HEK293 (cell line): ENCODE data around the gene CTDSP1.

Experiments used
- CTCF ChIA-PET: fragments of 350-600 bp; formaldehyde crosslinking; extraction: SDS; loops from one replicate; lab custom pipeline; 2021; ENCODE audit warnings: antibody characterized with exemption; lab: Yijun Ruan, JAX
- POLR2A ChIA-PET: fragments of 300-600 bp; formaldehyde crosslinking; extraction: SDS; loops from one replicate; lab custom pipeline; 2020; ENCODE audit warnings: antibody characterized with exemption, inconsistent platforms; lab: Yijun Ruan, JAX
- H3K27ac ChIP-seq: fragments of 200-500 bp; sonication (Bioruptor generic); 2 replicates; pipeline ENCODE4 v1.5.1; 2014; ENCODE audit warnings: low read depth, low read length, control low read depth, inconsistent platforms; ENCODE audit errors: extremely low read depth
- H3K36me3 ChIP-seq, 2 experiments: fragments of 200-500 bp in 1 of 2; sonication (Bioruptor generic) in 1 of 2; 1 replicate in 1 of 2; 2 replicates in 1 of 2; pipeline ENCODE4 v1.5.1; 2014 to 2017; ENCODE audit warnings: inconsistent platforms in 2 of 2, low read length in 2 of 2; ENCODE audit not compliant: control insufficient read depth in 2 of 2, insufficient read depth in 1 of 2
- H3K4me1 ChIP-seq: fragments of 200-500 bp; sonication (Bioruptor generic); 2 replicates; pipeline ENCODE4 v1.5.1; 2014; ENCODE audit warnings: mild to moderate bottlenecking, low read length, inconsistent platforms; ENCODE audit not compliant: control insufficient read depth, insufficient read depth
- H3K4me3 ChIP-seq: 2 replicates; pipeline ENCODE4 v1.5.1; 2011; ENCODE audit warnings: low read depth, mild to moderate bottlenecking, control low read depth, low read length, moderate library complexity
- H3K9me3 ChIP-seq: fragments of 200-500 bp; sonication (Bioruptor generic); 2 replicates; pipeline ENCODE4 v1.5.1; 2014; ENCODE audit warnings: low read depth, low read length, inconsistent platforms; ENCODE audit not compliant: control insufficient read depth, insufficient read depth
- KLF7 ChIP-seq: fragments of 450-650 bp; formaldehyde crosslinking; IDR thresholded peaks from 2 replicates; pipeline ENCODE4 v1.5.1; 2016; ENCODE audit warnings: missing biosample characterization, missing genetic modification characterization, borderline replicate concordance
- KLF8 ChIP-seq: fragments of 450-650 bp; formaldehyde crosslinking; IDR thresholded peaks from 2 replicates; pipeline ENCODE4 v1.5.1; 2016; ENCODE audit warnings: missing biosample characterization, missing genetic modification characterization
- SCRT2 ChIP-seq: fragments of 450-650 bp; formaldehyde crosslinking; IDR thresholded peaks from 2 replicates; pipeline ENCODE4 v1.5.1; 2016; ENCODE audit warnings: missing biosample characterization, missing genetic modification characterization
- TSHZ1 ChIP-seq: fragments of 450-650 bp; formaldehyde crosslinking; IDR thresholded peaks from 2 replicates; pipeline ENCODE4 v1.5.1; 2016; ENCODE audit warnings: missing biosample characterization, missing genetic modification characterization, borderline replicate concordance
- ZFP69B ChIP-seq: fragments of 450-650 bp; formaldehyde crosslinking; IDR thresholded peaks from 2 replicates; pipeline ENCODE4 v1.5.1; 2016; ENCODE audit warnings: missing biosample characterization, missing genetic modification characterization
- ZNF214 ChIP-seq: fragments of 450-650 bp; formaldehyde crosslinking; IDR thresholded peaks from 2 replicates; pipeline ENCODE4 v1.5.1; 2017; ENCODE audit warnings: missing biosample characterization, mild to moderate bottlenecking, missing genetic modification characterization, borderline replicate concordance
- ZNF24 ChIP-seq: fragments of 450-650 bp; formaldehyde crosslinking; IDR thresholded peaks from 2 replicates; pipeline ENCODE4 v1.5.1; 2016; ENCODE audit warnings: missing biosample characterization, missing genetic modification characterization
- ZNF488 ChIP-seq: fragments of 450-650 bp; formaldehyde crosslinking; IDR thresholded peaks from 2 replicates; pipeline ENCODE4 v1.5.1; 2016; ENCODE audit warnings: missing biosample characterization, missing genetic modification characterization
- ZNF501 ChIP-seq: fragments of 450-650 bp; formaldehyde crosslinking; IDR thresholded peaks from 2 replicates; pipeline ENCODE4 v1.5.1; 2016; ENCODE audit warnings: missing biosample characterization, missing genetic modification characterization
- ZNF529 ChIP-seq: fragments of 450-650 bp; formaldehyde crosslinking; IDR thresholded peaks from 2 replicates; pipeline ENCODE4 v1.5.1; 2017; ENCODE audit warnings: missing genetic modification characterization, missing biosample characterization; ENCODE audit not compliant: insufficient replicate concordance
- ZNF549 ChIP-seq: fragments of 450-650 bp; IDR thresholded peaks from 2 replicates; pipeline ENCODE4 v1.5.1; 2018; ENCODE audit warnings: missing biosample characterization, missing genetic modification characterization, mild to moderate bottlenecking, inconsistent platforms, moderate library complexity
- ZNF692 ChIP-seq: fragments of 450-650 bp; formaldehyde crosslinking; IDR thresholded peaks from 2 replicates; pipeline ENCODE4 v1.5.1; 2016; ENCODE audit warnings: missing biosample characterization, missing genetic modification characterization
- ZSCAN30 ChIP-seq: fragments of 450-650 bp; IDR thresholded peaks from 2 replicates; pipeline ENCODE4 v1.5.1; 2018; ENCODE audit warnings: missing biosample characterization, mild to moderate bottlenecking, missing genetic modification characterization, moderate library complexity
- TF ChIP-seq, protein P1 (sequence below): fragments of 450-650 bp; formaldehyde crosslinking; IDR thresholded peaks from 2 replicates; pipeline ENCODE4 v1.5.1; 2017; ENCODE audit warnings: missing biosample characterization, missing genetic modification characterization
- TF ChIP-seq, protein P2 (sequence below): fragments of 450-650 bp; IDR thresholded peaks from 2 replicates; pipeline ENCODE4 v1.5.1; 2018; ENCODE audit warnings: missing biosample characterization, missing genetic modification characterization
- TF ChIP-seq, protein P3 (sequence below): fragments of 450-650 bp; formaldehyde crosslinking; optimal IDR thresholded peaks from 2 replicates; pipeline ENCODE3; 2016; ENCODE audit warnings: missing biosample characterization, mild to moderate bottlenecking, missing genetic modification characterization
- TF ChIP-seq, protein P4 (sequence below): fragments of 450-650 bp; formaldehyde crosslinking; IDR thresholded peaks from 2 replicates; pipeline ENCODE4 v1.5.1; 2016; ENCODE audit warnings: missing biosample characterization, missing genetic modification characterization
- TF ChIP-seq, protein P5 (sequence below): fragments of 450-650 bp; formaldehyde crosslinking; IDR thresholded peaks from 2 replicates; pipeline ENCODE4 v1.5.1; 2016; ENCODE audit warnings: missing biosample characterization, missing genetic modification characterization, borderline replicate concordance

Gene CTDSP1

DNA sequence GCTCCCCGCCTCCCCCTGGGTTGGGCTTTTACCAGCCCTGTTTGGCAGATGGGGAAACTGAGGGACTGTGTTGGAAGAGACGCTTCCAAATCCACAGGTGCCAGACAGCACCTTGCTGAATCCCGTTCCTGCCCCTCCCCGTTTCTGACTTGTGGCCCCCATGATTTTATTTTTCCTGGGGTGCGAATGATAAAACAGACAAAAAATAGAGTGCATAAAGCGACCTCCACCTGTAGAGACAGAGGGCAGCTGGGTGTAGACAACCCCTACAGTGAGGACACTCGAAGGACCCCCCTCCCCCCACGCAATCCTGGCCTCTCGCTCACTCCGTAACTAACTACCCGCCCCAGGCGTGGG lies 2.2 kb upstream of the CTDSP1 start (continued):
- TF ChIP-seq TSHZ1 (tag by site-specific recombination) = no peak
- no peak for TF ChIP-seq ZNF488 (tag by site-specific recombination)
- TF ChIP-seq KLF7 = 0 out of 2 replicates have a peak, but pooled peaks have one; percentile 15
- TF ChIP-seq ZNF529 = no peak
- TF ChIP-seq, protein P1, sequence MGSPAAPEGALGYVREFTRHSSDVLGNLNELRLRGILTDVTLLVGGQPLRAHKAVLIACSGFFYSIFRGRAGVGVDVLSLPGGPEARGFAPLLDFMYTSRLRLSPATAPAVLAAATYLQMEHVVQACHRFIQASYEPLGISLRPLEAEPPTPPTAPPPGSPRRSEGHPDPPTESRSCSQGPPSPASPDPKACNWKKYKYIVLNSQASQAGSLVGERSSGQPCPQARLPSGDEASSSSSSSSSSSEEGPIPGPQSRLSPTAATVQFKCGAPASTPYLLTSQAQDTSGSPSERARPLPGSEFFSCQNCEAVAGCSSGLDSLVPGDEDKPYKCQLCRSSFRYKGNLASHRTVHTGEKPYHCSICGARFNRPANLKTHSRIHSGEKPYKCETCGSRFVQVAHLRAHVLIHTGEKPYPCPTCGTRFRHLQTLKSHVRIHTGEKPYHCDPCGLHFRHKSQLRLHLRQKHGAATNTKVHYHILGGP = no peak
- TF ChIP-seq SCRT2 (tag by site-specific recombination) = peak; percentile 79
- TF ChIP-seq ZFP69B (tag by site-specific recombination) = no peak
- no peak for TF ChIP-seq ZSCAN30 (tag by site-specific recombination)
- no peak for TF ChIP-seq ZNF501 (tag by site-specific recombination)
- TF ChIP-seq, protein P2, sequence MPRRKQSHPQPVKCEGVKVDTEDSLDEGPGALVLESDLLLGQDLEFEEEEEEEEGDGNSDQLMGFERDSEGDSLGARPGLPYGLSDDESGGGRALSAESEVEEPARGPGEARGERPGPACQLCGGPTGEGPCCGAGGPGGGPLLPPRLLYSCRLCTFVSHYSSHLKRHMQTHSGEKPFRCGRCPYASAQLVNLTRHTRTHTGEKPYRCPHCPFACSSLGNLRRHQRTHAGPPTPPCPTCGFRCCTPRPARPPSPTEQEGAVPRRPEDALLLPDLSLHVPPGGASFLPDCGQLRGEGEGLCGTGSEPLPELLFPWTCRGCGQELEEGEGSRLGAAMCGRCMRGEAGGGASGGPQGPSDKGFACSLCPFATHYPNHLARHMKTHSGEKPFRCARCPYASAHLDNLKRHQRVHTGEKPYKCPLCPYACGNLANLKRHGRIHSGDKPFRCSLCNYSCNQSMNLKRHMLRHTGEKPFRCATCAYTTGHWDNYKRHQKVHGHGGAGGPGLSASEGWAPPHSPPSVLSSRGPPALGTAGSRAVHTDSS (tag by site-specific recombination) = no peak
- no peak for TF ChIP-seq ZNF549 (tag by site-specific recombination)

- Histone ChIP-seq H3K4me3 (peak overlapping the region; percentile 12), H3K27ac (peak overlapping the region; percentile 18; the same call in 1 of the 2 replicates), H3K36me3 (peaks cover 0 to 16% of the 10 kb centered on the region in 2 experiments; a peak in 1 of 3 replicates), H3K9me3 (no peaks in the 10 kb centered on the region), H3K4me1 (peaks cover 15% of the 10 kb centered on the region)
- ChIA-PET POLR2A (interaction anchor here (1.0 to 1.6 kb wide), 3 partner anchors 10 to 106 kb away, joined by 3 to 8 read pairs (median 4); partner anchors contain the start of gene TMBIM1), CTCF (interaction anchor here (1.4 to 1.6 kb wide), 2 partner anchors 8 to 96 kb away, joined by 4 to 5 read pairs; no protein-coding TSS in a partner anchor)
- TF ChIP-seq, protein P3, sequence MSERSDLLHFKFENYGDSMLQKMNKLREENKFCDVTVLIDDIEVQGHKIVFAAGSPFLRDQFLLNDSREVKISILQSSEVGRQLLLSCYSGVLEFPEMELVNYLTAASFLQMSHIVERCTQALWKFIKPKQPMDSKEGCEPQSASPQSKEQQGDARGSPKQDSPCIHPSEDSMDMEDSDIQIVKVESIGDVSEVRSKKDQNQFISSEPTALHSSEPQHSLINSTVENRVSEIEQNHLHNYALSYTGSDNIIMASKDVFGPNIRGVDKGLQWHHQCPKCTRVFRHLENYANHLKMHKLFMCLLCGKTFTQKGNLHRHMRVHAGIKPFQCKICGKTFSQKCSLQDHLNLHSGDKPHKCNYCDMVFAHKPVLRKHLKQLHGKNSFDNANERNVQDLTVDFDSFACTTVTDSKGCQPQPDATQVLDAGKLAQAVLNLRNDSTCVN = peak; percentile 45
- TF ChIP-seq ZNF24 (peak; percentile 58; the same call in 1 of the 2 replicates), KLF7 (0 out of 2 replicates have a peak, but pooled peaks have one; percentile 27), ZNF214 (tag by site-specific recombination) (no peak), KLF8 (tag by site-specific recombination) (peak; percentile 40; the same call in 1 of the 2 replicates), ZNF692 (tag by site-specific recombination) (peak; percentile 76)
- TF ChIP-seq, protein P4, sequence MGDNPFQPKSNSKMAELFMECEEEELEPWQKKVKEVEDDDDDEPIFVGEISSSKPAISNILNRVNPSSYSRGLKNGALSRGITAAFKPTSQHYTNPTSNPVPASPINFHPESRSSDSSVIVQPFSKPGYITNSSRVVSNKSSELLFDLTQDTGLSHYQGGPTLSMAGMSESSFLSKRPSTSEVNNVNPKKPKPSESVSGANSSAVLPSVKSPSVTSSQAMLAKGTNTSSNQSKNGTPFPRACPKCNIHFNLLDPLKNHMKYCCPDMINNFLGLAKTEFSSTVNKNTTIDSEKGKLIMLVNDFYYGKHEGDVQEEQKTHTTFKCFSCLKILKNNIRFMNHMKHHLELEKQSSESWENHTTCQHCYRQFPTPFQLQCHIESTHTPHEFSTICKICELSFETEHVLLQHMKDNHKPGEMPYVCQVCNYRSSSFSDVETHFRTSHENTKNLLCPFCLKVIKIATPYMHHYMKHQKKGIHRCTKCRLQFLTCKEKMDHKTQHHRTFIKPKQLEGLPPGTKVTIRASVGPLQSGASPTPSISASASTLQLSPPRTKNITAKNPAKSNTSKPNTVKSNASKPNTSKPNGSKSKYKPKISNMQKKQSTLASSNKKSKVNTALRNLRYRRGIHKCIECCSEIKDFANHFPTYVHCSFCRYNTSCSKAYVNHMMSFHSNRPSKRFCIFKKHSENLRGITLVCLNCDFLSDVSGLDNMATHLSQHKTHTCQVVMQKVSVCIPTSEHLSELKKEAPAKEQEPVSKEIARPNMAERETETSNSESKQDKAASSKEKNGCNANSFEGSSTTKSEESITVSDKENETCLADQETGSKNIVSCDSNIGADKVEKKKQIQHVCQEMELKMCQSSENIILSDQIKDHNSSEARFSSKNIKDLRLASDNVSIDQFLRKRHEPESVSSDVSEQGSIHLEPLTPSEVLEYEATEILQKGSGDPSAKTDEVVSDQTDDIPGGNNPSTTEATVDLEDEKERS (tag by site-specific recombination) = 0 out of 2 replicates have a peak, but pooled peaks have one; percentile 35
- TF ChIP-seq, protein P5, sequence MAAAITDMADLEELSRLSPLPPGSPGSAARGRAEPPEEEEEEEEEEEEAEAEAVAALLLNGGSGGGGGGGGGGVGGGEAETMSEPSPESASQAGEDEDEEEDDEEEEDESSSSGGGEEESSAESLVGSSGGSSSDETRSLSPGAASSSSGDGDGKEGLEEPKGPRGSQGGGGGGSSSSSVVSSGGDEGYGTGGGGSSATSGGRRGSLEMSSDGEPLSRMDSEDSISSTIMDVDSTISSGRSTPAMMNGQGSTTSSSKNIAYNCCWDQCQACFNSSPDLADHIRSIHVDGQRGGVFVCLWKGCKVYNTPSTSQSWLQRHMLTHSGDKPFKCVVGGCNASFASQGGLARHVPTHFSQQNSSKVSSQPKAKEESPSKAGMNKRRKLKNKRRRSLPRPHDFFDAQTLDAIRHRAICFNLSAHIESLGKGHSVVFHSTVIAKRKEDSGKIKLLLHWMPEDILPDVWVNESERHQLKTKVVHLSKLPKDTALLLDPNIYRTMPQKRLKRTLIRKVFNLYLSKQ (tag by site-specific recombination) = no peak
Measured at GRCh38 chr2:218397820-218398436, 1.7 kb upstream of the CTDSP1 start.
